Mesodermal cell (in vitro differentiated cells): ENCODE data around the gene WDR88.
"Not testable (repeated sequence)": the region's sequence is repeated elsewhere in the genome, so short reads cannot be mapped to it uniquely, and the experiment has no call there.

ENCODE experiments used
- H3K27ac ChIP-seq: 2 replicates; pipeline ENCODE4 v1.7.0; 2013; ENCODE audit warnings: mild to moderate bottlenecking, low read depth, low read length, moderate library complexity; ENCODE audit not compliant: severe bottlenecking
- H3K36me3 ChIP-seq: 2 replicates; pipeline ENCODE4 v1.7.1; 2013; ENCODE audit warnings: mild to moderate bottlenecking, low read length, moderate library complexity; ENCODE audit not compliant: control insufficient read depth, insufficient read depth
- H3K4me1 ChIP-seq: one replicate; pipeline ENCODE4 v1.7.1; 2013; ENCODE audit warnings: mild to moderate bottlenecking, low read length; ENCODE audit not compliant: insufficient read depth, control insufficient read depth, poor library complexity, severe bottlenecking
- H3K4me3 ChIP-seq: 2 replicates; pipeline ENCODE4 v1.7.0; 2013; ENCODE audit warnings: low read length, control low read depth, mild to moderate bottlenecking; ENCODE audit not compliant: insufficient read depth, poor library complexity, severe bottlenecking; ENCODE audit errors: extremely low read depth
- H3K9me3 ChIP-seq: 2 replicates; pipeline ENCODE4 v1.7.1; 2013; ENCODE audit warnings: mild to moderate bottlenecking, low read length, moderate library complexity; ENCODE audit not compliant: control insufficient read depth
- WGBS, 2 experiments: methylation state at CpG; one replicate each; pipeline ENCODE4 v1.1.5; 2013; ENCODE audit warnings: missing lambda C conversion rate in 2 of 2; ENCODE audit not compliant: insufficient coverage in 2 of 2; 5-methylcytosine and 5-hydroxymethylcytosine counted together

WDR88 gene

GRCh38 chr19:33102893-33103292 lies 29.0 kb upstream of the WDR88 start:
- Histone ChIP-seq H3K4me1 (no peaks in the 10 kb centered on the region), H3K36me3 (peaks cover 66% of the 10 kb centered on the region), H3K4me3 (no peak overlapping the region), H3K27ac (no peak overlapping the region), H3K9me3 (no peaks in the 10 kb centered on the region)
- 93 to 94% methylated on average over 5 of the region's 6 CpGs for WGBS, 2 experiments

- no peak overlapping the region for H3K4me3 ChIP-seq
- 87 to 96% methylated on average over 10 of the region's 10 CpGs for WGBS, 2 experiments
- no peaks in the 10 kb centered on the region for H3K9me3 ChIP-seq
- H3K27ac ChIP-seq, result no peak overlapping the region
- peaks cover 63% of the 10 kb centered on the region for H3K36me3 ChIP-seq
- H3K4me1 ChIP-seq, result no peaks in the 10 kb centered on the region
Observed at GRCh38 chr19:33108161-33108560, 23.8 kb upstream of the WDR88 start.

DNA sequence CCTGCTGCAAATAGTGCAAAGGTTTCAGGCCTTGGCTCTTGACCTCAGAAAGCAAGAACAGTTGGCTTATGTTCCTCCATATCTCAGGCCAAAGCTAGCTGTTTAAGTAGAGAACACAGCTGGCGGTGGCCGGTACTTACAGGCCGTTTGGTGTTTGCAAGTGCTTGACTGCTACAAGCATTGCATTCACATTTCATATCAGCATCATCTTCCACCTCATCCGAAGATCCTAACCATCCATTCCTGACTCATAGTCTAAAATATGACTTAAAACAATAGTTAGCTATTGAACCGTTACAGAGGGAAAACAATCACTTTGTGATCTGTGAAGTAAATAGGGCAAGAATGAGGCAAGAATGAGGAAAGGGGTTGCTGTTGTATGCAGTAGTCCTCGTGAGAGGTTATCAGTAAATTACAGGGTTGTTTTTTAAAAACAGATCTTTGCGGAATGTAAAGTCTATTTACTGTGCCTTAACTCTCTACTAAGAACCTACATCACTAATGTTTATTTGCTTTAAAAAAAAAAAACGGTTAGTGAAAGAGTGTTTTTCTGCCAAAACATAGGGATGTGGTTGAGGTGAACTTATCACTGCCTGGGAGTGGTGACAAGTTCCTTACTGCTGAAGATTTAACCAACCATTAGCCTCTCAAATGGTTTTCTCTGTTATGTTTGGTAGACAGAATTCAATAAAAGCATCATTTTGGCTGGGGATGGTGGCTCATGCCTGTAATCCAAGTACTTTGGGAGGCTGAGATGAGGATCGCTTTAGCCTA lies 21.6 kb upstream of the WDR88 start:
- Histone ChIP-seq H3K4me1 (no peaks in the 10 kb centered on the region), H3K4me3 (no peak overlapping the region), H3K9me3 (no peaks in the 10 kb centered on the region), H3K27ac (no peak overlapping the region), H3K36me3 (peaks cover 66% of the 10 kb centered on the region)
- WGBS, 2 experiments, result 98 to 100% methylated on average over 4 to 5 of the region's 9 CpGs

- peaks cover 70% of the 10 kb centered on the region for H3K36me3 ChIP-seq
- no peaks in the 10 kb centered on the region for H3K9me3 ChIP-seq
- H3K4me1 ChIP-seq, result no peaks in the 10 kb centered on the region
- H3K4me3 ChIP-seq, result no peak overlapping the region
- 96% methylated on average over 11 of the region's 11 CpGs for WGBS, 2 experiments
- H3K27ac ChIP-seq, result no peak overlapping the region
Observed at GRCh38 chr19:33111587-33111986, 20.3 kb upstream of the WDR88 start.

DNA sequence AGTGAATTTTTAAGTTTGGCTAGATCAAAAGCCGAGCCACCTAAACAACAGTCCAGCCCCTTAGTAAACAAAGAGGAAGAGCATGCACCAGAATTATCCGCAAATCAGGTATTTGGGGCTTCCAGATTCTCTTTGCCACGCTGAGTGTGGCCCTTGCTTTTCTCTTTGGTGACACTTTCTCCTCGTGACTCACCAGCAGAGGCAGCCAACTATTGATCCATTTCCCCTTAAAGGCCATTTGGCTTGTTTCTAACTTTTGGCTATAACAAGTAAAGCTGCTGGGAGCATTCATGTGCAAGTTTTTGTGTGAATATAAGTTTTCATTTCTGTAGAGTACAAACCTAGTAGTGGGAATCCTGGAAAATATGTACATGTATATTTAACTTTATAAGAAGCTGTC lies 17.6 kb upstream of the WDR88 start:
- WGBS, 2 experiments, result 93% methylated on average over 3 of the region's 4 CpGs
- Histone ChIP-seq H3K4me3 (no peak overlapping the region), H3K9me3 (no peaks in the 10 kb centered on the region), H3K4me1 (no peaks in the 10 kb centered on the region), H3K36me3 (peaks cover 75% of the 10 kb centered on the region), H3K27ac (no peak overlapping the region)

- H3K4me3 ChIP-seq, result no peak overlapping the region
- H3K9me3 ChIP-seq, result no peaks in the 10 kb centered on the region
- no peak overlapping the region for H3K27ac ChIP-seq
- H3K4me1 ChIP-seq, result no peaks in the 10 kb centered on the region
- 95 to 96% methylated on average over 7 to 8 of the region's 8 CpGs for WGBS, 2 experiments
- peaks cover 62% of the 10 kb centered on the region for H3K36me3 ChIP-seq
Observed at GRCh38 chr19:33117501-33117900, 14.4 kb upstream of the WDR88 start.

- H3K4me1 ChIP-seq, result no peaks in the 10 kb centered on the region
- peaks cover 55% of the 10 kb centered on the region for H3K36me3 ChIP-seq
- no peak overlapping the region for H3K4me3 ChIP-seq
- 94% methylated on average over 8 to 10 of the region's 10 CpGs for WGBS, 2 experiments
- H3K9me3 ChIP-seq, result no peaks in the 10 kb centered on the region
- H3K27ac ChIP-seq, result no peak overlapping the region
Observed at GRCh38 chr19:33118643-33119042, 13.3 kb upstream of the WDR88 start.

DNA sequence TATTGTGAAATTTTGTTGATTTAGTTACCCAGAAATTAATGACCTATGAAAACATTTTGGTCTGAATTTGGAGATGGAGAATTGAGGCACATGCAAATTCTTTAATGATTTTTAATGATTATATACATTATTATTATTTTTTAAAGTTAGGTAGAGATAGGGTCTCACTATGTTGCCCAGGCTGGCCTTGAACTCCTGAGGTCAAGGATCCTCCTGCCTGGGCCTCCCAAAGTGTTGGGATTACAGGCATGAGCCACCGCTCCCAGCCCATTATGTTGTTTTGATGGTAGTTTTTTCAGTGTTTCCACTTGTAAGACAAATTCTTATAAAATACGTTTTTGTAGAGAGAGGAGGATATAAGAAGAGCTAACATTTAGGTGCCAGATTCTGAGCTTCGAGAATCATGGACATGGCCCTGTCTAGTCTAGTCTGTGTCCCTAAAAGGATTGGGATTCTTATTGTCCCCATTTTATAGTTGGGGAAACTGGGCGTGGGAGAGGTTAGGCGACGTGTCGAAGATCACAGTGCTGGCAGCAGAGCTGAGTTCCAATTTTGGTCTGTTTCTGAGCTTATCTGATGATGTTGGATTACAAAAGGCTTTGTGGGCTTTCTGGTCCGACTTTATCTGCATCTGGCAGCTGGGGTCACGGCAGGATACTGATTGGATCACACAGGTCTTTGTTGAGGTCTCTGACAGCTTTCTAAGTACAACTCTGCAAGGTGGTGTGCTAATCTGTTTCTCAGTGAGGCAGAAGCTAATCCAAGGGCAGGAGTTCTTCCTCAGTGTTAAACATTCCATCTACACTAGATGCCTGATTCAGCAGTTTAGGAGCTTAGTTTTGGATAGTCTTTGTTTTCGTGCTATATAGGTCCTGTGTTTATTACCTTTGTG lies 7.5 kb upstream of the WDR88 start:
- Histone ChIP-seq H3K4me3 (no peak overlapping the region), H3K9me3 (no peaks in the 10 kb centered on the region), H3K27ac (peak overlapping the region; percentile 25), H3K4me1 (peaks cover 3% of the 10 kb centered on the region), H3K36me3 (peaks cover 32% of the 10 kb centered on the region)
- WGBS, 2 experiments, result 82 to 95% methylated on average over 6 to 8 of the region's 10 CpGs

DNA sequence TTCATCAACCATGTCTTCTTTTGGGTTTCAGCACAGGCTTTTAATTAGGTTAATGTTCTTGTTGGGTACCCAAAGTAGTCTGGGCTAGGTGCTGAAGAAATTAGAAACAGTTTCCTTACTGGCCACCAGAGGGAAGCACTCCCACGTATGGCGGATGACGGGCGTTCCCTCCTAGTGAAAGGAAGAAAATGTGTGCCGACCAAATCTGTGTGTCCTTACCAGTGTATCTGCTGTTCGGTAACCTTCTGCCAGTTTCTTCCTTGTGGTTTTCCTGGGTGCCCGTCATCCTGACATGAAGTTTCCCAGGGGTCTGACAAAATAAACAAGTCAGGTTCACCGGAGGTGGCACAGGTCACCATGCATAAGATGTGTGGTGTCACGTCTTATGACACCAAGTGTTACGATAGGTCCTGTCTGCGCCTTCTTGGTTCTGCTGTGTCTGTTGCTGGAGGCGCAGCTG lies 6.0 kb upstream of the WDR88 start:
- WGBS, 2 experiments, result 48 to 55% methylated on average over 11 to 12 of the region's 12 CpGs
- H3K4me3 ChIP-seq, result no peak overlapping the region
- H3K9me3 ChIP-seq, result no peaks in the 10 kb centered on the region
- no peak overlapping the region for H3K27ac ChIP-seq
- H3K4me1 ChIP-seq, result peaks cover 3% of the 10 kb centered on the region
- peaks cover 40% of the 10 kb centered on the region for H3K36me3 ChIP-seq

- H3K9me3 ChIP-seq, H3K4me1 ChIP-seq, H3K27ac ChIP-seq, H3K4me3 ChIP-seq: not testable (repeated sequence)
- 91 to 95% methylated on average over 2 to 3 of the region's 8 CpGs for whole genome bisulfite sequencing, 2 experiments
- H3K36me3 ChIP-seq, result peaks cover 37% of the 10 kb centered on the region
Observed at GRCh38 chr19:33126712-33127111, 5.2 kb upstream of the WDR88 start.
